GM20000 (cell line): ENCODE results near the gene TLCD3B.

Source experiments
- DNase-seq: peaks from one replicate; pipeline ENCODE4 v3.0.0; 2012; ENCODE audit warnings: low spot score
- TF ChIP-seq, protein P1 (sequence below): IDR thresholded peaks from 2 replicates; pipeline ENCODE4 v1.5.1; 2012; ENCODE audit warnings: mild to moderate bottlenecking, control low read depth; ENCODE audit errors: extremely low read depth, missing control alignments

The TLCD3B gene

DNA sequence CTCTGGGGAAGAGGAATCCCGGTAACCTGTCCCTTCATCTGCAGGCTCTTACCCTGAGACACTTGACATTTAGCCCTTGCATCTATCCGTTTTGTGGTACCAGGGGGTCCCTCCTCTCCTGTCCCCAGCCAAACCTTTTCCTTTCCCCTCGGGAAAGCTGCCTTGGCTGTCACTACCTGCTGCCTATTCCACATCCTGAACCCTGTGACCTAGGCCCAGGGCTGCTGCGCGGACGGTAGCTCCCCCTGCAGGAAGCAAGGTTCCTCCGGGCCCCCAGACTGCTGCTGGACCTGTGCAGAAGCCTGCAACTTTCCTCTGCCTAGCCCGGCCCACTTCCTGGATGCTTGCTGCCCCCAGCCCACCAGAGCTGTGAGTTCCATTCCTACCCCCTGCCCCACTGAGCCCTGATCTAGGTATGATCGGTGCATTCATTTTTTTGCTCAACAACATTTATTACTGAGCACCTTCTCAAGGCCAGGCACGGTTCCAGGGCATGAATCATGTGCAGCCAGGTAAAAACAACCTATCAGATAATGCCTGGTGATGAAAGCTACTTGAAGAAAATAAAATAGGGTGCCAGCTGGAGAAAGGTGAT lies 24.0 kb upstream of the TLCD3B start:
- TF ChIP-seq, protein P1, sequence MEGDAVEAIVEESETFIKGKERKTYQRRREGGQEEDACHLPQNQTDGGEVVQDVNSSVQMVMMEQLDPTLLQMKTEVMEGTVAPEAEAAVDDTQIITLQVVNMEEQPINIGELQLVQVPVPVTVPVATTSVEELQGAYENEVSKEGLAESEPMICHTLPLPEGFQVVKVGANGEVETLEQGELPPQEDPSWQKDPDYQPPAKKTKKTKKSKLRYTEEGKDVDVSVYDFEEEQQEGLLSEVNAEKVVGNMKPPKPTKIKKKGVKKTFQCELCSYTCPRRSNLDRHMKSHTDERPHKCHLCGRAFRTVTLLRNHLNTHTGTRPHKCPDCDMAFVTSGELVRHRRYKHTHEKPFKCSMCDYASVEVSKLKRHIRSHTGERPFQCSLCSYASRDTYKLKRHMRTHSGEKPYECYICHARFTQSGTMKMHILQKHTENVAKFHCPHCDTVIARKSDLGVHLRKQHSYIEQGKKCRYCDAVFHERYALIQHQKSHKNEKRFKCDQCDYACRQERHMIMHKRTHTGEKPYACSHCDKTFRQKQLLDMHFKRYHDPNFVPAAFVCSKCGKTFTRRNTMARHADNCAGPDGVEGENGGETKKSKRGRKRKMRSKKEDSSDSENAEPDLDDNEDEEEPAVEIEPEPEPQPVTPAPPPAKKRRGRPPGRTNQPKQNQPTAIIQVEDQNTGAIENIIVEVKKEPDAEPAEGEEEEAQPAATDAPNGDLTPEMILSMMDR, result peak; percentile 78
- DNase-seq, result peak; percentile 67

DNA sequence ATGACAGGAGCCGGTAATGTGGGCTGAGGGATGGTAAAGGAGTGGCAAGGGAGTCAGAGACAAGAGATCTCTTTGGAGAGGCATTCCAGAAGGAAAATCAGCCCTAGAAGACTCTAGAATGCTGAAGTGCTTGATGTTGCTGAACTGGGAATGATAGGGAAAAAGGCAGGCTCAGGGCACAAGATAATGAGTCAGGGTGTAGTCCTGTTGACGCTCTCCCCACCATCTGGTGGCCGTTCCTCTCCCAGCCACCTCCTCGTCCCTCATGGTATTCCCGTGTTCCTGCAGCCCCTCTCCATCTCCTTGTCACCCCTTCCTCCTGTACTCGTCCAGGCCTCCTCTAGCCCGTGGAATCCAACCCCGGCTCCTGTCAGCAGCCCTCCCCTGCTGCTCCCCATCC lies 23.4 kb upstream of the TLCD3B start:
- TF ChIP-seq, protein P1, result no peak
- no peak for DNase-seq

DNA sequence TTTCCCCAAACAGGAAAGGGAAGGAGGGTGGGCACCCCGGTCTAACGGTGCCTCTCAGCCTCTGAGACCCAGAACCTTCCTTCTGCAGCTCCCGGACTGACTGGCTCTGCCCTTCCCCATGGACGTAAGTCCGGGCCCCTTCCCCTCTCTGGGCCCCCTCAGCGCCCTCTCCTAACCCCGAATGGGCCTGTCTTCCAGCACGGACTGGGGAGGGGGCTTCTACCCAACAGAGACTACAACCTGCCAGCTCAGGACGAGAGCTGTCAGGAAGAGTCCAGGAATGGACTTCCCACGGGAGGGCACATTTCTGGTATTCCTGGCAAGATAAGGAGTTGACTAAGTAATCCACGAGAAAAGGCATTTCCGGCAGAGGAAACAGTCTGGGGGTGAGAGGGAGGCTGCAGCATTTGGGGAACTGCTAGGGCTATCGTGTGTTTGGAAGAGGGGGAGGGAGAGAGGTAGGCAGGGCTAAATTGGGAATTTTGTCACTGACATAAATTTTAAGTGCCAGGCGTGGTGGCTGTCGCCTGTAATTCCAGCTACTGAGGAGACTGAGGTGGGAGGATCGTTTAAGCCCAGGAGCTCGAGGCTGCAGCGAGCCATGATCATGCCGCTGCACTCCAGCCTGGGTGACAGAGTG lies 22.4 kb upstream of the TLCD3B start:
- DNase-seq, result no peak
- TF ChIP-seq, protein P1, result no peak

DNA sequence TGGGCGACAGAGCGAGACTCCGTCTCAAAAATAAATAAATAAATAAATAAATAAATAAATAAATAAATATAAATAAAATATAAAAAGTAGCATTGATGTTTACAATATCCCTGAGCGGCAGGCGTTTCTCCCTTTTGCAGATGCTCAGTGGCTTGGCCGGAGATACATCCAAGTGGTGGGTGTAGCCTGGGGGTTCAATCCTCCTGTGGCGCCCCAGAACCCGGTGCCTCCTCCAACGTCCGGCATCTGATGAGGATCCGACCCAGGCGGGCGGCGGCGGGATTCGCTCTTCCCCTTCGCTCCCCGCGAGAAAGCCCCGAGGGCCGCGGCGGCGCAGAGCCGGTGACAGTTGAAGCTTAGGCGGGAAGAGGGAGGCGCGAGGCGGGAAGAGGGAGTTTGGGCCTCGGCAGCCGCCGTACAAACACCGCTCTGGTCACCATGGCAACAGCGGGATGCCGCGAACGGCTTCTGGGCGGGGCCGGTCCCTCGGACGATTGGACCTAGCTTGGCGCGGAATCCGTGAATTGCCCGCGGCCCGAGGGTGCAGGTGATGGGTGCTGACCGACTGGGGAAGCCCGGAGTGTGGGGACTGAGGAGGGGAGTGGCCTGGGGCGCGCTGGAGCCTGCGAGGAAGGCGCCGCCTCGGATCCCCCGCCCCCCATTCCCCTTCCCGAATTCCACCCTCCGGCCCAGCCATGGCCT lies 21.8 kb upstream of the TLCD3B start:
- TF ChIP-seq, protein P1, result no peak
- peak; percentile 93 for DNase-seq

DNA sequence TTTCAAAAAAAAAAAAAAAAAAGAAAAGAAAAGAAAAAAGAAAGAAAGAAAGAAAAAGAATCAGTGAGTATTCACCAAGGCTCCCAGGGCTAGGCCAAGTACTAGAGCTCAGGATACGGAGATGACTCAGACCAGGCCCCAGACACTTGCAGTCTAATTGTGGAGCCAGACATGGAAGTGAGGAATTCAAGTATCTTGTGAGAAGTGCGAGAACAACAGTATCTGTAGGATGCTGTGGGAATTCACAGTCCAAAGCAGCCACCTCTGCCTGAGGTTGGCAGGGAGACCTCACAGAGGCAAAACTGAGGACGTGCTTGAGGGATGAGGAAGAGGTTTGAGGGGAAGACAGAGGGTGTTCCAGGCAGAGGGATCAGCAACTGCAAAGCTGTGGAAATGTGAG lies 20.4 kb upstream of the TLCD3B start:
- TF ChIP-seq, protein P1, result no peak
- no peak for DNase-seq

DNA sequence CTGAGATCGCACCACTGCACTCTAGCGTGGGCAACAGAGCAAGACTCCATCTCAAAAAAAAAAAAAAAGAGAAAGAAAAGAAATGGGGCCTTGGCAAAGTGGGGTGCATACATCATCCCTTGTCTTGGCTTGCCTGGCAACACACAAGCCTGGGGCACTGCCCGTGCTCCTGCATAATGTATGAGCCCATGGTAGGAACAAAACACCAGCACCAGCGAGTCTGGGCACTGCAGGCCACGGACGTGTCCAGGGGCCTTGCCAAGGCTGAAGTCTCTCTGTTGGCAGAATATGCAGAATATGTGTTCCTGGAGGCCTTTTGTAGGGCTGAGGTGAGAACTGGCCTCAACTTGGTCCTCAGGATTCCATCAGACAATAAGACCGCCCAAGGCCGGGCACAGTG lies 18.8 kb upstream of the TLCD3B start:
- TF ChIP-seq, protein P1, result no peak
- no peak for DNase-seq

DNA sequence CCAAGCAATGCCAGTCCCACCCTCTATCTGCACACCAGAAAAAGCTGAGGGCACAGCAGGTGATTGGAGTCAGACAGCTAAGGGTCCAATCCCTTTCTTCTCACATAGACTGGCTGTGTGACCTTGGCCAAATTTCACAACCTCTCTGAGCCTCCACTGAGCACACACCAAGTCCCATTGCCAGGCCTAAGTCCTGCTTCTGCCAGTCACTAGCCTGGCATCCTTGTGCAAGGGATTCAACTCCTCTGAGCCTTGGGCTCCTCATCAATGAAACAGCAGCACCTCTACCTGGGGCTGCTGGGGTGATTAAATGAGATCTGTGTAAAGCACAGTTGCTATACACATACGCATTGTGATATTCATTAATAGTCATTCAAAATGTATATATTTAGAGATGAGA lies 15.5 kb upstream of the TLCD3B start:
- no peak for DNase-seq
- TF ChIP-seq, protein P1, result no peak
